Coronary artery (tissue), 2 donors: ENCODE data around the gene CCK.

ENCODE experiments used
- DNase-seq: peaks from one replicate; pipeline ENCODE4 v3.0.0-alpha.2; 2017; ENCODE audit warnings: low spot score
- H3K27ac ChIP-seq, 2 donors: fragments of 200-600 bp; sonication (generic); one replicate each; pipeline ENCODE4 v1.5.1; 2016 to 2019
- H3K4me3 ChIP-seq: fragments of 200-600 bp; sonication (generic); 2 replicates; pipeline ENCODE4 v1.5.1; 2016; ENCODE audit warnings: mild to moderate bottlenecking, moderate library complexity
- TF ChIP-seq, protein P1 (sequence below): fragments of 200-600 bp; sonication (generic); IDR thresholded peaks from one replicate; pipeline ENCODE4 v1.5.1; 2019; ENCODE audit warnings: antibody characterized with exemption

The CCK gene

DNA sequence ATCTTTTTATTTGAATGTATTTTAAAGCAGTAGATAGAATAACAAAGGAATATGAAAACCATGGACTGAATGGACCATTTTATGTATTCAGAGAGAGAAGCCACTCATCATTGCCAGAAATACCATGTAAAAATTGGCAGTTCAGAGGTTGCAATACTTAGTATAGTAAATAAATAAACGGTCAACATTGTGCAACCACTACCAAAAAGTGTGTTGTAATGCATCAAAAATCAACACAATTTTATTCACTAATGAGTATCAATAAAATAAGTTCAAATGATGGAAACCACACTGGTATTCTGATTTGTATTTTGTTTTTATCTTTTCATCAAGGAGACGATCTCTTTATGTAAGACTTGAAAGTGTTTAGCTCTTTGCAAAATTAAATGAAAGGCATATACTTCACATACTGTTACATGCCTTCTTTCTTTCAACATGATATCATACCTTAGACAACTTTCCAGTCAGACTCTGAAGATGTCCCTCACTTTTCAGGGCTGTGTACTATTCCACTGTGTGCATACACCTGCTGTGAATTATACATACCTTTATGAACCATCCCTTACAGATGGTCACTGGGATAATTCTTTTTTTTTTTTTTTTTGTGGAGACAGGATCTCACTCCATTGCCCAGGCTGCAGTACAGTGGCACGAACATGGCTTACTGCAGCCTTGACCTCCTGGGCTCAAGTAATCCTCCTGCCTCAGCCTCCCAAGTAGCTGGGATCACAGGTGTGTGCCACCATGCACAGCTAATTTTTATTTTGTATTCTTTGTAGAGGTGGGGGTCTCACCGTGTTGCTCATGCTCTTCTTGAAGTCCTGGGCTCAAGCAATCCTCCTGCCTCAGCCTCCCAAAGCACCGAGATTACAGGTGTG is 40.3 kb downstream of the CCK start:
- no peak for DNase-seq
- TF ChIP-seq, protein P1, sequence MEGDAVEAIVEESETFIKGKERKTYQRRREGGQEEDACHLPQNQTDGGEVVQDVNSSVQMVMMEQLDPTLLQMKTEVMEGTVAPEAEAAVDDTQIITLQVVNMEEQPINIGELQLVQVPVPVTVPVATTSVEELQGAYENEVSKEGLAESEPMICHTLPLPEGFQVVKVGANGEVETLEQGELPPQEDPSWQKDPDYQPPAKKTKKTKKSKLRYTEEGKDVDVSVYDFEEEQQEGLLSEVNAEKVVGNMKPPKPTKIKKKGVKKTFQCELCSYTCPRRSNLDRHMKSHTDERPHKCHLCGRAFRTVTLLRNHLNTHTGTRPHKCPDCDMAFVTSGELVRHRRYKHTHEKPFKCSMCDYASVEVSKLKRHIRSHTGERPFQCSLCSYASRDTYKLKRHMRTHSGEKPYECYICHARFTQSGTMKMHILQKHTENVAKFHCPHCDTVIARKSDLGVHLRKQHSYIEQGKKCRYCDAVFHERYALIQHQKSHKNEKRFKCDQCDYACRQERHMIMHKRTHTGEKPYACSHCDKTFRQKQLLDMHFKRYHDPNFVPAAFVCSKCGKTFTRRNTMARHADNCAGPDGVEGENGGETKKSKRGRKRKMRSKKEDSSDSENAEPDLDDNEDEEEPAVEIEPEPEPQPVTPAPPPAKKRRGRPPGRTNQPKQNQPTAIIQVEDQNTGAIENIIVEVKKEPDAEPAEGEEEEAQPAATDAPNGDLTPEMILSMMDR = no peak
- no peak overlapping the region for H3K4me3 ChIP-seq
- no peak overlapping the region for H3K27ac ChIP-seq

DNA sequence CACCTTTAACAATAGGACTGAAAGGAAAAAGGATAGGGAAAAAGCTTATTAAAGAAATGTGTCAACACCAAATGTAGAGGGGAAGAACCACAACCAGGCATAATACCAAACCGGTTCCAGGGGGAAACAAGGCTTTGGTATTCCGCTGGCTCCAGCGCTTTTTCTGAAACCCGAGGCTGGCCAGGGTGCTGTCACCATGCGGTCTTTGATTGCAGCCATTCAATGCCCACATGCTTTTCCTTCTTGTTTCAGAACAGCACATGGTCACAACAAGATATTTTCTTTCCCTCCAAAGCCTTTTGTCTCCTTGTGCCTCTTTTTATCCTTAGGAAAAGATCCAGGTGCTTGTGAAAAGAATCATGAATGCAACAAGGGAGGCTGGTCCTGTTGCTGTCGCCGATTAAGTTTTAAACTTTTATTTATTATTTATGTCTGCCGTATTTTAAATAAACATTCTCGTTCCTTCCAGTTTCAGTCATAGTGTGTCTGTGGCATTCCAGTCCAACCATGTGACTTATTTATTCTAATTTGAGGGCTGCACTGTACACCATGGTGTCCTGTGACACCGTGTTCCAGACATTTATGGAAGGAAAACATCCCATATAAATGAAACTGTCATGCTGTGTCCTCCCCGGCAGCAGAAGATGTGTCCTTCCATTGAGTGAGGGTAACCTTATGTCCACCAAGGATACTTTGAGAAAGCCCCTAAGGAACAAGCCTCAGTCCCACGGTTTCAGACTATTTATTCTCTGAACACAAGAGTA is 41.1 kb downstream of the CCK start:
- Histone ChIP-seq H3K4me3 (no peak overlapping the region), H3K27ac (no peak overlapping the region)

DNA sequence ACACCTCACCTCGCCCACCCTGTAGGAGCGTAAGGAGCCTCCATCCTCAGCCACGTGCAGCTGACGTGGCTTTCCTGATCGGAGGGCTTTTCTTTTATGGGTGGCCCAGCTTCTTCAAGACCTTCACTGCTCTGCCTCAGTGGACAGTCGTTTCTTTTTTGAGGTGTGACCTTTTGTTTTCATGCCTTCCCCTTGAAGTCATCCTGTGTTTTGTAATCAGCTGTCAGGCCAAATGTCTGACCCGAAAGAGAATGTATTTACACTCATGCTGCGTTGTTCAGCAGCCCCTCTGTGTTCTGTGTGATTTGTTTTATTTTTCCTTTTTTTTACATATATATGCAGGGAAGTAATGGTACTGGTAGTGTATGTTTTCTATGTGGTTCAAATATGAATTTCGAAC is 41.8 kb downstream of the CCK start:
- Histone ChIP-seq H3K4me3 (no peak overlapping the region), H3K27ac (no peak overlapping the region)
- TF ChIP-seq, protein P1 = no peak
- DNase-seq = no peak

More for the DNA sequence above, 41.1 kb downstream of the CCK start:
- no peak for DNase-seq
- TF ChIP-seq, protein P1 = no peak

DNA sequence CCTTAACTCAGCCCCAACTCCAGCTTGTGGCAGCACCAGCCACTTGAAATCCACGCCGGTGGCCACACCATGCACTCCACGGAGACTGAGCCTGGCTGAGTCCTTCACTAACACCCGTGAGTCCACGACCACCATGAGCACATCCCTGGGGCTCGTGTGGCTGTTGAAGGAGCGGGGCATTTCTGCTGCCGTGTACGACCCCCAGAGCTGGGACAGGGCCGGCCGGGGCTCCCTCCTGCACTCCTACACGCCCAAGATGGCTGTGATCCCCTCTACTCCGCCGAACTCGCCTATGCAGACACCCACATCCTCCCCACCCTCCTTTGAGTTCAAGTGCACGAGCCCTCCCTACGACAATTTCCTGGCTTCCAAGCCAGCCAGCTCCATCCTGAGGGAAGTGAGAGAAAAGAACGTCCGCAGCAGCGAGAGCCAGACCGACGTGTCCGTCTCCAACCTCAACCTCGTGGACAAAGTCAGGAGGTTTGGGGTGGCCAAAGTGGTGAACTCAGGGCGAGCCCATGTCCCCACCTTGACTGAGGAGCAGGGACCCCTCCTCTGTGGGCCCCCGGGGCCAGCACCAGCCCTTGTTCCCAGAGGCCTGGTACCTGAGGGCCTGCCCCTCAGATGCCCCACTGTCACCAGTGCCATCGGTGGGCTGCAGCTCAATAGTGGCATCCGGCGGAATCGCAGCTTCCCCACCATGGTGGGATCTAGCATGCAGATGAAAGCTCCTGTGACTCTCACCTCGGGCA is 42.9 kb downstream of the CCK start:
- H3K27ac ChIP-seq = no peak overlapping the region
- H3K4me3 ChIP-seq = no peak overlapping the region
- TF ChIP-seq, protein P1 = no peak
- no peak for DNase-seq

DNA sequence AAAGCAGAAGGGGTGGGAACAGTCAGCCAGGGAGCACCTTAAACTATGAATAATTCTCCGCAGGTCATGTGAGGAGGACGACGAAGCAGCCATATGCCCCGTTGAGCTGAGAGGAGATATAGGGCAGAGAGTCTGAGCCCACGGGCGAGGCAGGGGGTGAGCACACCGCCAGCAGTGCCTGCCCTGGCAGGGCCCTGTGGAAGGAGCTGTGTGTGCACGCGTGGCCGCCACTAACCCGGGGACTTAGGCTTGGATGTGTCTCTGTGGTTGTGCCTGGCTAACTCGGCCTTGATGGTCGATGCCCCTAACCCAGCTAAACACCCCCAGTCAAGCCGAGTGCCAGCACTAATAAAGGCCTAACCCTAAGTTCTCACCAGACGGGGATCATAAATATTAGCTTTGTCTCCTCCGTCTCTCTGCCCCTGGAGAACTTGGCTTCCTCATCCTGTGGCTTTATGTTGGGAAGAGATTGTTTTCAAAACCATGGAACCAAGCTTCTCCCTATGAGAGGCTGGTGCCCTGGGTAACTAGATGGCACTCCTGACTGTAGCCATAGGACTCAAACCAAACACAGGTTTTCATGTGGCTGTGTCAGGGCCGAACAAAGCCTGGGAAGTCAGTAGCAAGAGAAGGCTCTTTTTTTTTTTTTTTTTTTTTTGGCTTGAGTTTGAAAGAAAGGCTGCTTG is 45.4 kb downstream of the CCK start:
- TF ChIP-seq, protein P1 = no peak
- no peak for DNase-seq
- Histone ChIP-seq H3K4me3 (no peak overlapping the region), H3K27ac (no peak overlapping the region)

DNA sequence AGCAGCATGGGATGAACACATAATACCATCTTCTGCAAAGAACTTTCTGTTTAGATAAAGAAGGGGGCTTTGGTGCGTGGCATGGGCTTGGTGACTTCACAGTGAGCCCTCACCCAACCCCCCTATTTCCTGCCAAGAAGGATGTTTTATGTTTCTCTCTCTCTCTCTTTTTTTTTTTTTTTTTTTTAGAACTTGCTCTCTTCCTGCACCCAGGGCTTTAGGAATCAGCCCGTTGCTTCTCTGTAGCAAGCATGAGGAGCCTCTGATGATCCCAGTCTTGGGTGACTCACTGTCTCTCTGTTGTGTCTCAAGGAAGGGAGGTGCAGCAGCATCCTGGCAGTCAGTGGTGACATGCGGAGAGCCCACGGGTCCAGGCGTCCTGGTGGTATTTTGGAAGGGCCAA is 49.1 kb downstream of the CCK start:
- H3K4me3 ChIP-seq = no peak overlapping the region
- TF ChIP-seq, protein P1 = no peak
- no peak overlapping the region for H3K27ac ChIP-seq
- DNase-seq = no peak
